GM18499 (cell line): ENCODE data around the gene SPINK8.
"Not testable (repeated sequence)": the region's sequence is repeated elsewhere in the genome, so short reads cannot be mapped to it uniquely, and the experiment has no call there.

ENCODE experiments used
- ATAC-seq: cut with Tn5 transposase; IDR thresholded peaks from one replicate; pipeline ENCODE4 v1.9.1; 2021; ENCODE audit warnings: moderate number of reproducible peaks; ENCODE audit not compliant: insufficient read depth, unreplicated experiment

The SPINK8 gene

GRCh38 chr3:48285132-48285531 lies 48.3 kb downstream of the SPINK8 start:
- ATAC-seq = no peak

GRCh38 chr3:48280881-48281280 lies 52.6 kb downstream of the SPINK8 start:
- ATAC-seq = no peak

GRCh38 chr3:48278884-48279559 lies 54.4 kb downstream of the SPINK8 start:
- ATAC-seq = no peak

GRCh38 chr3:48276911-48277641 lies 56.4 kb downstream of the SPINK8 start:
- no peak for ATAC-seq

GRCh38 chr3:48275287-48276027 lies 58.0 kb downstream of the SPINK8 start:
- no peak for ATAC-seq

- no peak for ATAC-seq
These were observed 59.0 kb downstream of the SPINK8 start for GRCh38 chr3:48274452-48274851.

GRCh38 chr3:48273594-48274211 lies 59.8 kb downstream of the SPINK8 start:
- ATAC-seq = no peak

- no peak for ATAC-seq
These were observed 61.5 kb downstream of the SPINK8 start for GRCh38 chr3:48271763-48272498.

- ATAC-seq = not testable (repeated sequence)
These were observed 62.2 kb downstream of the SPINK8 start for GRCh38 chr3:48271223-48271622.

- ATAC-seq = no peak
These were observed 63.2 kb downstream of the SPINK8 start for GRCh38 chr3:48270306-48270705.

GRCh38 chr3:48269592-48269991 lies 63.9 kb downstream of the SPINK8 start:
- ATAC-seq = no peak

GRCh38 chr3:48268936-48269561 lies 64.4 kb downstream of the SPINK8 start:
- ATAC-seq = no peak

GRCh38 chr3:48268381-48268935 lies 65.0 kb downstream of the SPINK8 start:
- ATAC-seq = no peak

GRCh38 chr3:48267782-48268181 lies 65.7 kb downstream of the SPINK8 start:
- ATAC-seq = no peak

GRCh38 chr3:48258530-48258929 lies 74.9 kb downstream of the SPINK8 start:
- ATAC-seq = no peak
